HepG2 (cell line): ENCODE results near the gene ARHGAP45. TPM values are rescaled to one million over a fixed set of nuclear protein-coding genes. Genes with fewer than 3 reads are reported as not detected.
A peak's percentile ranks its signal among the peaks of the same experiment; 100 is the strongest.

ENCODE experiments used
- BRCA1 ChIP-seq: sonication (generic); formaldehyde crosslinking; IDR thresholded peaks from 2 replicates; pipeline ENCODE4 v1.4.0; 2020; ENCODE audit warnings: missing genetic modification reagents
- CCAR2 ChIP-seq: fragments of 200-400 bp; formaldehyde crosslinking; optimal IDR thresholded peaks from 2 replicates; pipeline ENCODE3; 2018; ENCODE audit warnings: low read depth, mild to moderate bottlenecking, low read length, moderate library complexity
- CEBPG ChIP-seq: IDR thresholded peaks from 2 replicates; pipeline ENCODE4 v1.6.1; 2016
- ELF4 ChIP-seq: sonication (generic); formaldehyde crosslinking; IDR thresholded peaks from 2 replicates; pipeline ENCODE4 v1.5.0; 2020; ENCODE audit warnings: missing genetic modification reagents, mild to moderate bottlenecking, moderate library complexity, borderline replicate concordance
- EZH2 ChIP-seq: conservative IDR thresholded peaks from 2 replicates; pipeline ENCODE4 v1.6.1; 2012; ENCODE audit warnings: mild to moderate bottlenecking, low read depth, low read length, moderate library complexity
- HCFC1 ChIP-seq: fragments of 150-350 bp; IDR thresholded peaks from 2 replicates; pipeline ENCODE4 v1.6.1; 2014; ENCODE audit warnings: low read depth, low read length
- HES4 ChIP-seq: sonication (generic); formaldehyde crosslinking; IDR thresholded peaks from 2 replicates; pipeline ENCODE4 v1.9.0; 2021; ENCODE audit warnings: mild to moderate bottlenecking, missing genetic modification reagents, borderline replicate concordance
- MAX ChIP-seq: IDR thresholded peaks from 2 replicates; pipeline ENCODE4 v1.6.1; 2012; ENCODE audit warnings: inconsistent platforms
- NFKBIZ ChIP-seq: IDR thresholded peaks from 2 replicates; pipeline ENCODE4 v1.6.1; 2018; ENCODE audit warnings: missing genetic modification reagents, missing compliant biosample characterization
- PTBP1 ChIP-seq: fragments of 200-400 bp; formaldehyde crosslinking; IDR thresholded peaks from 2 replicates; pipeline ENCODE4 v1.6.1; 2018; ENCODE audit warnings: low read length, low read depth; ENCODE audit not compliant: poor library complexity, severe bottlenecking
- RCOR2 ChIP-seq: IDR thresholded peaks from 2 replicates; pipeline ENCODE4 v1.6.1; 2016; ENCODE audit warnings: missing biosample characterization, missing genetic modification reagents
- SRSF1 ChIP-seq: fragments of 200-400 bp; formaldehyde crosslinking; optimal IDR thresholded peaks from 2 replicates; pipeline ENCODE3; 2017; ENCODE audit warnings: mild to moderate bottlenecking, low read depth, low read length, moderate library complexity
- XBP1 ChIP-seq: sonication (generic); formaldehyde crosslinking; IDR thresholded peaks from 2 replicates; pipeline ENCODE4 v1.5.0; 2020; ENCODE audit warnings: missing genetic modification reagents
- ZBTB20 ChIP-seq: sonication (generic); formaldehyde crosslinking; IDR thresholded peaks from 2 replicates; pipeline ENCODE4 v1.8.1; 2023; ENCODE audit warnings: missing genetic modification reagents, low read depth, mild to moderate bottlenecking, borderline replicate concordance
- ZBTB39 ChIP-seq: sonication (generic); formaldehyde crosslinking; IDR thresholded peaks from 2 replicates; pipeline ENCODE4 v1.5.0; 2020; ENCODE audit warnings: missing genetic modification reagents
- ZBTB7B ChIP-seq: sonication (generic); formaldehyde crosslinking; IDR thresholded peaks from 2 replicates; pipeline ENCODE4 v1.4.0; 2020; ENCODE audit warnings: missing genetic modification reagents
- ZFP36 ChIP-seq: fragments of 150-350 bp; IDR thresholded peaks from 2 replicates; pipeline ENCODE4 v1.6.1; 2018; ENCODE audit warnings: borderline replicate concordance, low read length, low read depth; ENCODE audit not compliant: partially characterized antibody
- ZFP41 ChIP-seq: sonication (generic); formaldehyde crosslinking; IDR thresholded peaks from 2 replicates; pipeline ENCODE4 v1.4.0; 2020; ENCODE audit warnings: mild to moderate bottlenecking, missing genetic modification reagents, borderline replicate concordance
- ZMYM3 ChIP-seq: sonication (generic); formaldehyde crosslinking; IDR thresholded peaks from 2 replicates; pipeline ENCODE4 v1.5.1; 2020; ENCODE audit warnings: mild to moderate bottlenecking, missing genetic modification reagents
- ZNF34 ChIP-seq: sonication (generic); formaldehyde crosslinking; IDR thresholded peaks from 2 replicates; pipeline ENCODE4 v1.4.0; 2020; ENCODE audit warnings: mild to moderate bottlenecking, missing genetic modification reagents, borderline replicate concordance
- ZNF512B ChIP-seq: sonication (generic); formaldehyde crosslinking; IDR thresholded peaks from 2 replicates; pipeline ENCODE4 v1.5.1; 2020; ENCODE audit warnings: missing genetic modification reagents, mild to moderate bottlenecking, borderline replicate concordance
- ZNF576 ChIP-seq: sonication (generic); formaldehyde crosslinking; IDR thresholded peaks from 2 replicates; pipeline ENCODE4 v1.4.0; 2020; ENCODE audit warnings: mild to moderate bottlenecking, missing genetic modification reagents
- ZNF768 ChIP-seq: sonication (generic); formaldehyde crosslinking; IDR thresholded peaks from 2 replicates; pipeline ENCODE4 v1.4.0; 2020; ENCODE audit warnings: missing genetic modification reagents
- ZSCAN31 ChIP-seq: sonication (generic); formaldehyde crosslinking; IDR thresholded peaks from 2 replicates; pipeline ENCODE4 v1.5.0; 2020; ENCODE audit warnings: low read depth, mild to moderate bottlenecking, missing genetic modification reagents
- polyA plus RNA-seq, 8 experiments: library from polyadenylated mRNA; depleted of rRNA in 3 of 8; stranded (reverse) in 7 of 8; unstranded in 1 of 8; fragments of >200 nt; fragmentation: Illumina TruSeq in 4 of 8; extraction: Trizol in 4 of 8; gene quantifications; 2 replicates each; pipeline versions ENCODE4 v1.2.1 to v1.2.3, GENCODE V29; 2011 to 2016; ENCODE audit warnings: low read depth in 4 of 8, missing spikeins in 1 of 8, mixed read lengths in 1 of 8; ENCODE audit not compliant: insufficient read depth in 1 of 8
- total RNA-seq, 5 experiments: library from RNA; depleted of rRNA; stranded (reverse); fragments of >200 nt; fragmentation: Illumina TruSeq; extraction: Trizol; gene quantifications; 2 replicates each; pipeline ENCODE4 v1.2.3, GENCODE V29; 2016; ENCODE audit warnings: low read depth in 1 of 5

ARHGAP45 gene
- total and polyA plus RNA-seq, 2 of the 13 experiments (the other 11 are each of a cell fraction or from before 2014, with no cell fraction given), result 0.84 to 32.0 TPM

- TF ChIP-seq MAX, result peak; percentile 72
- TF ChIP-seq EZH2, result no peak
- no peak for TF ChIP-seq ZFP41 (CRISPR knock-in tag)
- TF ChIP-seq ZNF512B (CRISPR knock-in tag), result no peak
- TF ChIP-seq NFKBIZ (CRISPR knock-in tag), result 0 out of 2 replicates have a peak, but pooled peaks have one; percentile 8
- no peak for TF ChIP-seq ZNF34
- peak; percentile 85 for TF ChIP-seq ZSCAN31 (CRISPR knock-in tag)
- no peak for TF ChIP-seq PTBP1
- no peak for TF ChIP-seq CCAR2
- TF ChIP-seq ELF4 (CRISPR knock-in tag), result no peak
- TF ChIP-seq ZBTB39, result no peak
- no peak; the same call in 1 of the 2 replicates for TF ChIP-seq XBP1 (CRISPR knock-in tag)
- no peak for TF ChIP-seq CEBPG (CRISPR knock-in tag)
- no peak for TF ChIP-seq ZNF768 (CRISPR knock-in tag)
- TF ChIP-seq ZMYM3, result no peak
- no peak for TF ChIP-seq RCOR2 (CRISPR knock-in tag)
- no peak for TF ChIP-seq ZFP36
- no peak for TF ChIP-seq SRSF1
- TF ChIP-seq ZNF576 (CRISPR knock-in tag), result no peak
- TF ChIP-seq ZBTB7B (CRISPR knock-in tag), result no peak
- TF ChIP-seq HES4 (CRISPR knock-in tag), result peak; percentile 97
- TF ChIP-seq BRCA1, result no peak
- no peak for TF ChIP-seq ZBTB20 (CRISPR knock-in tag)
- no peak for TF ChIP-seq HCFC1
Measured at GRCh38 chr19:1103708-1104310, 36.8 kb downstream of the ARHGAP45 start, which contains the start of gene GPX4 (continued).
